H1 (cell line): ENCODE measurements around the gene RSBN1. TPM values are rescaled to one million over a fixed set of nuclear protein-coding genes. Genes with fewer than 3 reads are reported as not detected.

ENCODE experiments used
- CTCF ChIA-PET: fragments of 300-600 bp; sonication (Branson Sonifier 250); formaldehyde crosslinking; loops from one replicate; lab custom pipeline; 2021; ENCODE audit not compliant: partially characterized antibody; lab: Charles Lee
- POLR2A ChIA-PET: fragments of 300-600 bp; sonication (Branson Sonifier 250); formaldehyde crosslinking; loops from one replicate; lab custom pipeline; 2021; ENCODE audit warnings: inconsistent platforms; ENCODE audit not compliant: partially characterized antibody; lab: Charles Lee
- DNase-seq, 2 experiments: peaks; one replicate each; pipeline versions ENCODE4 v3.0.0 to v3.0.0-alpha.2; 2010 to 2022; ENCODE audit warnings: low spot score in 2 of 2, low read depth in 1 of 2, mixed read lengths in 1 of 2
- FAIRE-seq: peaks from 2 replicates; lab custom pipeline; 2011; peaks lifted over from hg19 to GRCh38; lab: Jason Lieb, UNC
- H2AFZ ChIP-seq: 2 replicates; pipeline ENCODE4 v1.8.1; 2012; ENCODE audit warnings: low read length, inconsistent platforms
- H2AK5ac ChIP-seq: 2 replicates; pipeline ENCODE4 v1.6.1; 2013; ENCODE audit warnings: low read depth, low read length
- H2BK120ac ChIP-seq: replicated peaks from 2 replicates; pipeline ENCODE3; 2013; ENCODE audit warnings: low read depth, low read length, inconsistent platforms
- H2BK12ac ChIP-seq: 2 replicates; pipeline ENCODE4 v1.6.1; 2013; ENCODE audit warnings: low read depth, low read length
- H2BK15ac ChIP-seq: 2 replicates; pipeline ENCODE4 v1.6.1; 2013; ENCODE audit warnings: low read length
- H2BK20ac ChIP-seq: 2 replicates; pipeline ENCODE4 v1.6.1; 2013; ENCODE audit warnings: low read length
- H2BK5ac ChIP-seq: 2 replicates; pipeline ENCODE4 v1.6.1; 2013; ENCODE audit warnings: low read depth, low read length
- H3K14ac ChIP-seq: 2 replicates; pipeline ENCODE4 v1.6.1; 2013; ENCODE audit warnings: inconsistent platforms; ENCODE audit not compliant: insufficient read length
- H3K18ac ChIP-seq: 2 replicates; pipeline ENCODE4 v1.6.1; 2013; ENCODE audit warnings: low read length; ENCODE audit errors: extremely low read depth
- H3K23ac ChIP-seq: 2 replicates; pipeline ENCODE4 v1.6.1; 2013; ENCODE audit warnings: inconsistent platforms; ENCODE audit not compliant: insufficient read length
- H3K23me2 ChIP-seq: 2 replicates; pipeline ENCODE4 v1.6.1; 2013; ENCODE audit warnings: low read depth, low read length
- H3K27ac ChIP-seq: 2 replicates; pipeline ENCODE4 v1.6.1; 2011; ENCODE audit warnings: low read depth, low read length, inconsistent platforms
- H3K27me3 ChIP-seq, 4 experiments: replicated peaks in 1 of 4; 1 replicate in 1 of 4; 2 replicates in 3 of 4; pipeline versions ENCODE4 v1.6.1 to v1.8.1; 2011 to 2013; ENCODE audit warnings: low read length in 3 of 4, mild to moderate bottlenecking in 3 of 4, inconsistent platforms in 2 of 4, mixed read lengths in 2 of 4, moderate library complexity in 1 of 4; ENCODE audit not compliant: control insufficient read depth in 3 of 4, insufficient read depth in 3 of 4; ENCODE audit errors: extremely low read depth in 1 of 4
- H3K36me3 ChIP-seq, 4 experiments: 2 replicates each; pipeline versions ENCODE4 v1.6.1 to v1.8.1; 2011 to 2013; ENCODE audit warnings: mild to moderate bottlenecking in 4 of 4, low read length in 3 of 4, moderate library complexity in 2 of 4, control low read depth in 1 of 4, inconsistent platforms in 1 of 4; ENCODE audit not compliant: insufficient read depth in 4 of 4, control insufficient read depth in 2 of 4
- H3K4ac ChIP-seq: replicated peaks from 2 replicates; pipeline ENCODE3; 2013; ENCODE audit warnings: low read length, low read depth, mixed read lengths, inconsistent platforms; ENCODE audit not compliant: insufficient read length
- H3K4me1 ChIP-seq, 4 experiments: replicated peaks in 1 of 4; 1 replicate in 1 of 4; 2 replicates in 3 of 4; pipeline versions ENCODE4 v1.6.1 to v1.8.1; 2011 to 2013; ENCODE audit warnings: low read length in 3 of 4, inconsistent platforms in 2 of 4, mixed read lengths in 1 of 4; ENCODE audit not compliant: insufficient read depth in 4 of 4, control insufficient read depth in 3 of 4
- H3K4me2 ChIP-seq, 2 experiments: 2 replicates each; pipeline versions ENCODE4 v1.6.1 to v1.8.1; 2011 to 2013; ENCODE audit warnings: low read depth in 2 of 2, low read length in 2 of 2, control low read depth in 1 of 2, inconsistent platforms in 1 of 2, mild to moderate bottlenecking in 1 of 2; ENCODE audit not compliant: insufficient read depth in 1 of 2
- H3K4me3 ChIP-seq, 4 experiments: fragments of 200-600, 300-600 bp in 1 of 4; sonication (generic), shearing (Covaris generic), sonication (Bioruptor Twin) in 1 of 4; 2 replicates each; pipeline versions ENCODE4 v1.5.1 to v1.8.1; 2011 to 2016; ENCODE audit warnings: low read length in 4 of 4, low read depth in 3 of 4, control low read depth in 2 of 4, inconsistent platforms in 2 of 4, mild to moderate bottlenecking in 2 of 4, mixed read lengths in 1 of 4, moderate library complexity in 1 of 4; ENCODE audit not compliant: insufficient read depth in 2 of 4; ENCODE audit errors: extremely low read depth in 1 of 4
- H3K56ac ChIP-seq: replicated peaks from 2 replicates; pipeline ENCODE3; 2013; ENCODE audit warnings: low read depth, mild to moderate bottlenecking, mixed read lengths, low read length, inconsistent platforms; ENCODE audit not compliant: insufficient read length
- H3K79me1 ChIP-seq: 2 replicates; pipeline ENCODE4 v1.6.1; 2013; ENCODE audit warnings: low read depth, low read length, control low read depth
- H3K79me2 ChIP-seq, 2 experiments: 2 replicates each; pipeline versions ENCODE4 v1.6.1 to v1.8.1; 2012 to 2013; ENCODE audit warnings: low read length in 2 of 2, mild to moderate bottlenecking in 2 of 2, inconsistent platforms in 1 of 2; ENCODE audit not compliant: insufficient read depth in 2 of 2, control insufficient read depth in 1 of 2
- H3K9ac ChIP-seq, 4 experiments: replicated peaks in 1 of 4; 1 replicate in 1 of 4; 2 replicates in 3 of 4; pipeline versions ENCODE4 v1.6.1 to v1.8.1; 2011 to 2013; ENCODE audit warnings: low read depth in 3 of 4, low read length in 3 of 4, control low read depth in 2 of 4, mild to moderate bottlenecking in 2 of 4, moderate library complexity in 2 of 4, inconsistent platforms in 1 of 4; ENCODE audit errors: extremely low read depth in 1 of 4
- H3K9me3 ChIP-seq, 2 experiments: 2 replicates each; pipeline versions ENCODE4 v1.6.1 to v1.8.1; 2012 to 2013; ENCODE audit warnings: mild to moderate bottlenecking in 2 of 2, moderate library complexity in 2 of 2, control low read depth in 1 of 2, inconsistent platforms in 1 of 2, low read depth in 1 of 2, low read length in 1 of 2, mixed read lengths in 1 of 2; ENCODE audit not compliant: insufficient read depth in 2 of 2
- H4K20me1 ChIP-seq, 2 experiments: replicated peaks in 1 of 2; 2 replicates each; pipeline versions ENCODE3 to v1.8.1; 2011 to 2013; ENCODE audit warnings: inconsistent platforms in 2 of 2, low read length in 2 of 2, mild to moderate bottlenecking in 1 of 2; ENCODE audit not compliant: insufficient read depth in 2 of 2, control insufficient read depth in 1 of 2
- H4K5ac ChIP-seq: 2 replicates; pipeline ENCODE4 v1.6.1; 2013; ENCODE audit warnings: low read length, low read depth, mixed read lengths, inconsistent platforms; ENCODE audit not compliant: insufficient read length
- H4K8ac ChIP-seq: 2 replicates; pipeline ENCODE4 v1.8.0; 2013; ENCODE audit warnings: mild to moderate bottlenecking, moderate library complexity, low read length, inconsistent platforms; ENCODE audit not compliant: insufficient read depth; ENCODE audit errors: extremely low read depth
- H4K91ac ChIP-seq: replicated peaks from 2 replicates; pipeline ENCODE3; 2013; ENCODE audit warnings: low read length, mixed read lengths, inconsistent platforms; ENCODE audit not compliant: insufficient read length
- EP300 ChIP-seq, 2 experiments: IDR thresholded peaks; 1 replicate in 1 of 2; 2 replicates in 1 of 2; pipeline ENCODE4 v1.6.1; 2011 to 2012; ENCODE audit warnings: low read depth in 2 of 2, low read length in 2 of 2, mild to moderate bottlenecking in 2 of 2, borderline replicate concordance in 1 of 2, inconsistent platforms in 1 of 2, moderate library complexity in 1 of 2
- SP2 ChIP-seq: IDR thresholded peaks from 2 replicates; pipeline ENCODE4 v1.6.1; 2012; ENCODE audit warnings: mild to moderate bottlenecking, low read length, inconsistent platforms
- SRF ChIP-seq: IDR thresholded peaks from 2 replicates; pipeline ENCODE4 v1.6.1; 2011; ENCODE audit warnings: mild to moderate bottlenecking, low read depth, low read length, moderate library complexity
- WGBS, 2 experiments: shearing (Covaris generic) in 1 of 2; methylation state at CpG; one replicate each; pipeline versions ENCODE4 v1.1.6 to v1.1.7; 2013 to 2015; ENCODE audit warnings: low lambda C conversion rate in 2 of 2, mixed read lengths in 2 of 2, inconsistent platforms in 1 of 2, low coverage in 1 of 2, missing lambda C conversion rate in 1 of 2; ENCODE audit not compliant: insufficient replicate concordance in 2 of 2, insufficient coverage in 1 of 2, insufficient read length in 1 of 2; ENCODE audit errors: extremely low coverage in 1 of 2, missing lambda C conversion rate in 1 of 2; 5-methylcytosine and 5-hydroxymethylcytosine counted together
- polyA plus RNA-seq, 7 experiments: library from polyadenylated mRNA; depleted of rRNA in 3 of 7; stranded (reverse) in 5 of 7; unstranded in 2 of 7; fragments of >200 nt in 5 of 7; fragments of 200-250 nt in 2 of 7; gene quantifications; 1 replicate in 5 of 7; 2 replicates in 1 of 7; 4 replicates in 1 of 7; pipeline versions ENCODE4 v1.2.1 to v1.2.3, GENCODE V29; 2011 to 2013; ENCODE audit warnings: missing spikeins in 2 of 7, mixed read lengths in 2 of 7
- total RNA-seq: library from RNA; stranded (reverse); fragmentation: NEBNext Ultra II Directional; extraction: Animal tissue kit (Norgen Biotek cat#: 25700); gene quantifications from 2 replicates; pipeline ENCODE4 v1.2.1, GENCODE V29; 2021

The RSBN1 gene
- total and polyA plus RNA-seq, 2 of the 8 experiments (the other 6 are each of a cell fraction or from before 2014, with no cell fraction given), result 4.2 to 17.6 TPM

GRCh38 chr1:113859478-113860175, 47.4 kb upstream of the RSBN1 start:
- Histone ChIP-seq H2BK5ac (no peak overlapping the region), H4K5ac (no peak overlapping the region), H3K9me3 (no peaks in the 10 kb centered on the region), H3K56ac (no peak overlapping the region), H3K14ac (no peak overlapping the region), H3K27ac (no peak overlapping the region), H3K23ac (no peak overlapping the region), H3K79me2 (no peaks in the 10 kb centered on the region), H3K4me2 (no peak overlapping the region), H4K8ac (no peak overlapping the region), H4K91ac (no peak overlapping the region), H3K23me2 (no peaks in the 10 kb centered on the region), H2BK120ac (no peak overlapping the region), H3K4me3 (no peak overlapping the region), H3K18ac (no peak overlapping the region), H3K79me1 (no peaks in the 10 kb centered on the region), H3K9ac (no peak overlapping the region), H2BK12ac (no peak overlapping the region), H4K20me1 (no peaks in the 10 kb centered on the region), H3K27me3 (no peaks in the 10 kb centered on the region), H2BK20ac (no peak overlapping the region), H2BK15ac (no peak overlapping the region), H3K4ac (no peak overlapping the region), H3K4me1 (no peaks in the 10 kb centered on the region), H2AK5ac (no peak overlapping the region), H3K36me3 (no peaks in the 10 kb centered on the region), H2AFZ (no peak overlapping the region)
- CTCF ChIA-PET, result interaction anchor here (0.6 to 1.3 kb wide), 3 partner anchors 12 to 551 kb away, joined by 3 to 7 read pairs (median 3); no protein-coding TSS in a partner anchor
- no peak for FAIRE-seq
- TF ChIP-seq SRF, result no peak
- no peak for TF ChIP-seq EP300 (IDR thresholded peaks at IDR 0.05; ENCODE audit: borderline replicate concordance in 1 of 2, low read depth in 2 of 2, low read length in 2 of 2)
- no peak for TF ChIP-seq SP2
- WGBS, 2 experiments, result 92% methylated on average over 3 of the region's 3 CpGs; no CpG with 5 or more reads in 1 of the 2 experiments
- POLR2A ChIA-PET, result no interaction called here
- no peak for DNase-seq
